Activated CD8-positive, alpha-beta T cell treated with anti-CD3 and anti-CD28 coated beads for 36 hours (primary cell): Measurements from ENCODE around the gene CSPG4. TPM values are rescaled to one million over a fixed set of nuclear protein-coding genes. Genes with fewer than 3 reads are reported as not detected.
"Not testable (repeated sequence)": the region's sequence is repeated elsewhere in the genome, so short reads cannot be mapped to it uniquely, and the experiment has no call there.

Experiments
- ATAC-seq: fragments of 200-7000 bp; cut with Tn5 transposase; one replicate; pipeline ENCODE4 v1.10.0; 2021; ENCODE audit warnings: mild to moderate bottlenecking, moderate library complexity
- CTCF ChIA-PET: fragments of 350-600 bp; sonication (Branson Sonifier 250); formaldehyde crosslinking; loops from one replicate; lab custom pipeline; 2021; ENCODE audit warnings: antibody characterized with exemption; lab: Charles Lee
- POLR2A ChIA-PET: fragments of 350-600 bp; sonication (Branson Sonifier 250); formaldehyde crosslinking; loops from one replicate; lab custom pipeline; 2021; ENCODE audit warnings: antibody characterized with exemption; lab: Charles Lee
- DNase-seq: peaks from one replicate; pipeline ENCODE4 v3.0.0-alpha.2; 2020
- H3K27ac Mint-ChIP-seq: one replicate; pipeline ENCODE4 v1.8.0; 2021; ENCODE audit warnings: mild to moderate bottlenecking, mixed read lengths
- H3K27me3 Mint-ChIP-seq: one replicate; pipeline ENCODE4 v1.8.0; 2021; ENCODE audit warnings: mixed read lengths
- H3K36me3 Mint-ChIP-seq: one replicate; pipeline ENCODE4 v1.8.0; 2021; ENCODE audit warnings: low read depth, mixed read lengths
- H3K4me1 Mint-ChIP-seq: one replicate; pipeline ENCODE4 v1.8.0; 2021; ENCODE audit warnings: low read depth, mixed read lengths
- H3K4me3 Mint-ChIP-seq: one replicate; pipeline ENCODE4 v1.8.0; 2021; ENCODE audit warnings: mild to moderate bottlenecking, moderate library complexity, mixed read lengths
- H3K9me3 Mint-ChIP-seq: one replicate; pipeline ENCODE4 v1.8.0; 2021; ENCODE audit warnings: mixed read lengths
- intact Hi-C: fragments of 100-400 bp; cut with micrococcal nuclease; formaldehyde crosslinking; loops from one replicate; pipeline ENCODE4 v1.10.0; 2022
- total RNA-seq, 2 experiments: library from RNA; stranded (reverse); gene quantifications; one replicate each; pipeline ENCODE4 v1.2.3, GENCODE V29; 2021
- TF ChIP-seq, protein P1 (sequence below): fragments of 200-600 bp; IDR thresholded peaks from one replicate; pipeline ENCODE4 v1.8.0; 2022; ENCODE audit warnings: antibody characterized with exemption, mild to moderate bottlenecking

CSPG4 gene
- total RNA-seq, 2 experiments from 2014 or later, result not detected

DNA sequence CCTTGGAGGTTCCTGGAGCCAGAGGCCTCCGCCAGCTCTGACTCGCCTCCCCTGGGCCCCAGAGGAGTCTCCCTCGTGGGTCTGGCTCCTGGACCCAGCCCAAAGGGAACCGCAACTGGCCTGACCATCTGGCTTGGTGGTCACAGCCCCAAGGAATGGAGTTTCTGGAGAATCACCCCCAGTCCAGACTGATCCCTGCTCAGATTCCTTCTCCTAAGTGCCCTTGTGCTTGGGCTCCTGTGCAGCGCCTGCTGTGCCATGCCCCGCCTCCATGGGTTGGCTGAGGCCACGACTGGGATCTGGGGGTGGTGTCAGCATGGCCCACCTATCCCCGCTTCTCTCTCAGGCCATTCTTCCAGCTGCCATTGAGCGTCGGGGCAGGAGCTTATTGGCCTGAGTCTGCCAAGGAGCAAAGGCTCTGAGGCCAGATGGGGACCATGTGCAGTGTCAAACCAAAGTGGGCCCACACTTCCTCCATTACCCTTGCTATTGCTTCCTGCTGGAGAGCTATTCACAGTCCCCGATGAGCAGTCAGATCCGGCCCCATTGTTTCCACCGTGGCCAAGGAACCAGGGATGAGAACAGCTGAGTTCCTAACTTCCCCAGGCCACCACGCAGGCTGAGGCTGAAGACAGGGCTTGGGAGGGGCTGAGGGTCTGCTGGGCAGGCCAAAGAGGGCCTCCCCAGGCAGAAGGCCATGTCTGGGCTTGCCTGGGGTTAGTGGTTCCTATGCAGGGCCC is 19.0 kb downstream of the CSPG4 start:
- ChIA-PET CTCF (interaction anchor here (0.5 to 0.8 kb wide), 2 partner anchors 108 to 228 kb away, joined by 3 to 4 read pairs; no protein-coding TSS in a partner anchor), POLR2A (no interaction called here)
- intact Hi-C loops, result no loop called here
- DNase-seq (no peak), ATAC-seq (no peak)
- Mint-ChIP-seq H3K36me3 (no peaks in the 10 kb centered on the region), H3K27me3 (peaks cover 7% of the 10 kb centered on the region), H3K4me3 (no peak overlapping the region), H3K4me1 (peaks cover 14% of the 10 kb centered on the region), H3K9me3 (no peaks in the 10 kb centered on the region), H3K27ac (no peak overlapping the region)
- TF ChIP-seq, protein P1, sequence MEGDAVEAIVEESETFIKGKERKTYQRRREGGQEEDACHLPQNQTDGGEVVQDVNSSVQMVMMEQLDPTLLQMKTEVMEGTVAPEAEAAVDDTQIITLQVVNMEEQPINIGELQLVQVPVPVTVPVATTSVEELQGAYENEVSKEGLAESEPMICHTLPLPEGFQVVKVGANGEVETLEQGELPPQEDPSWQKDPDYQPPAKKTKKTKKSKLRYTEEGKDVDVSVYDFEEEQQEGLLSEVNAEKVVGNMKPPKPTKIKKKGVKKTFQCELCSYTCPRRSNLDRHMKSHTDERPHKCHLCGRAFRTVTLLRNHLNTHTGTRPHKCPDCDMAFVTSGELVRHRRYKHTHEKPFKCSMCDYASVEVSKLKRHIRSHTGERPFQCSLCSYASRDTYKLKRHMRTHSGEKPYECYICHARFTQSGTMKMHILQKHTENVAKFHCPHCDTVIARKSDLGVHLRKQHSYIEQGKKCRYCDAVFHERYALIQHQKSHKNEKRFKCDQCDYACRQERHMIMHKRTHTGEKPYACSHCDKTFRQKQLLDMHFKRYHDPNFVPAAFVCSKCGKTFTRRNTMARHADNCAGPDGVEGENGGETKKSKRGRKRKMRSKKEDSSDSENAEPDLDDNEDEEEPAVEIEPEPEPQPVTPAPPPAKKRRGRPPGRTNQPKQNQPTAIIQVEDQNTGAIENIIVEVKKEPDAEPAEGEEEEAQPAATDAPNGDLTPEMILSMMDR, result no peak

DNA sequence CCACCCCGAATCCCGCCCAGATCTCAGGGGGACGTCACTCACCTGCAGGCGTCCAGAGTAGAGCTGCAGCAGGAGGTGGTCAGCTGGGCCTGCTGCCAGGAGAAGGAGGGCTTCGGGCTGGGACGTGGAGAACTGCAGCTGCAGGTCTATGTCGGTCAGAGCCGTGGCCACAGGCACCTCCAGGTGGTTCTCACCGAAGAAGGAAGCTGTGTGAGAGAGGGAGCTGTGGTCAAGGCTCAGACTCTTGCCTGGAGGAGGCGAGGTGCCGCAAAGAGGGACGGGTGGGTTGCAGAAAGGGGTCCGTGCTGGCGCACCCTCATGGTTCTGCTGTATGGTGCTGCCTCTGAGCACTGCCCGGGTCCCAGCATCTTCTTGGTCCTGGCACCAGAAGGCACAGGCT is 19.6 kb downstream of the CSPG4 start:
- H3K36me3 Mint-ChIP-seq, result not testable (repeated sequence)

DNA sequence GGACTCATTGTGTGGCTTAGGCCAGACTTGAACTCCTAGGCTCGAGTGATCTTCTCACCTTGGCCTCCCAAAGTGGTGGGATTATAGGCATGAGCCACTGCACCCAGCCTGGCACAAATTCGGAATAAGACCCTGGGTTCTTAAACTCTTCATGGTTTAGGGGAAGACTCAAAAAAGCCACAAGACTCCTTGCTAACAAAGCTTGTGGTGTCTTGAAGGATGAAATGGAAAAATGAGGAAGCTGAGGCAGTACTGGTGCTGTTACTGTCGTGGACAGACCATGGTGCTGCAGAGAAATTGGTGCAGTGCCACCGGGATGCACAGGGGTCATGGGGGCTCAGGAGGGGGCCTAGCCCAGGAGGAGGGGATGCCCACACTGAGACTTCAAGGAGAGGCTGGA is 20.3 kb downstream of the CSPG4 start:
- H3K9me3 Mint-ChIP-seq, H3K27ac Mint-ChIP-seq, H3K27me3 Mint-ChIP-seq, DNase-seq, ATAC-seq, H3K36me3 Mint-ChIP-seq, intact Hi-C loops, CTCF ChIA-PET, POLR2A ChIA-PET, H3K4me3 Mint-ChIP-seq: not testable (repeated sequence)
- H3K4me1 Mint-ChIP-seq, result peaks cover 14% of the 10 kb centered on the region

More for the DNA sequence above, 19.6 kb downstream of the CSPG4 start:
- peaks cover 14% of the 10 kb centered on the region for H3K4me1 Mint-ChIP-seq
- POLR2A ChIA-PET, intact Hi-C loops, ATAC-seq, H3K27ac Mint-ChIP-seq, H3K4me3 Mint-ChIP-seq, H3K9me3 Mint-ChIP-seq, DNase-seq, H3K27me3 Mint-ChIP-seq: not testable (repeated sequence)
- CTCF ChIA-PET, result interaction anchor here (0.8 kb wide), 1 partner anchor 109 kb away, joined by 4 read pairs; no protein-coding TSS in a partner anchor

- H3K36me3 Mint-ChIP-seq, H3K4me3 Mint-ChIP-seq, POLR2A ChIA-PET, H3K9me3 Mint-ChIP-seq, H3K27ac Mint-ChIP-seq, DNase-seq, ATAC-seq, CTCF ChIA-PET, intact Hi-C loops, H3K27me3 Mint-ChIP-seq, H3K4me1 Mint-ChIP-seq: not testable (repeated sequence)
These were observed 23.2 kb downstream of the CSPG4 start for GRCh38 chr15:75689429-75689828.

DNA sequence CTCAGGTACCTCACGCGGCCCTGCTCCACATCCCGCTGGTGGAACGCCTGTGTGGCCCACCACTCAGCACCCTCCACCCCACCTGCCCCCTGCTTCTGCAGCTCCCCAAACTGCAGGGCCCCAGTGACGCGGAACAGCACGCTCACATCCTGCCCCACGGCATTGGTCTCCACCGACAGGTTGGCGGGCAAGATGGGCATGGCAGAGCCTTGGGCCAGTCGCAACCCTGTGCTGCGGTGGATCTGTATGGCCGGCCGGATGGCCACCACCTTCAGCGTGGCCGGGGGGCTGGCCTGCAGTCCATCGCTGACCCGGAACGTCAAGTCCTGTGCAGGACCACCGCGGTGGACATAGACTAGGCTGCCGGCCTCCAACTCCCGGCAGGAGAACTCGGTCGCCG is 23.8 kb downstream of the CSPG4 start:
- H3K4me3 Mint-ChIP-seq, result no peak overlapping the region
- no peak overlapping the region for H3K27ac Mint-ChIP-seq
- H3K4me1 Mint-ChIP-seq, result peaks cover 3% of the 10 kb centered on the region
- H3K9me3 Mint-ChIP-seq, result no peaks in the 10 kb centered on the region
- DNase-seq (no peak), ATAC-seq (no peak)
- peaks cover 7% of the 10 kb centered on the region for H3K27me3 Mint-ChIP-seq
- TF ChIP-seq, protein P1, result no peak
- intact Hi-C loops, result no loop called here
- POLR2A ChIA-PET, result interaction anchor here (0.6 kb wide), 1 partner anchor 18 kb away, joined by 3 read pairs; no protein-coding TSS in a partner anchor
- CTCF ChIA-PET, result no interaction called here
- H3K36me3 Mint-ChIP-seq, result no peaks in the 10 kb centered on the region

DNA sequence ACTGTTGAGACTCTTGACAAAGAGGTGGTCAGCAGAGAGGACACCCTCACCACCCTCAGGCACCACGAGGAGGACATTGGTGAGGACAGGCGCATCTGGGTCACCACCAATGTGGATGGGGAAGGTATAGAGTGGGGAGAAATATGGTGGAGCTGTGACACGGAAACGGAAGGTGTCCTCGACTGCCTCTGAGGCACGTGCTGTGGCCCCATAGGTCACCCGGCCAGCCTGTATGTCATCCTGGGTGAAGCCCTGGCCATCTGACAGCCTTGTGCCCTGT is 24.4 kb downstream of the CSPG4 start:
- POLR2A ChIA-PET, result interaction anchor here (0.6 kb wide), 1 partner anchor 19 kb away, joined by 3 read pairs; no protein-coding TSS in a partner anchor
- H3K36me3 Mint-ChIP-seq, result no peaks in the 10 kb centered on the region

More for the DNA sequence above, 24.4 kb downstream of the CSPG4 start:
- peaks cover 7% of the 10 kb centered on the region for H3K27me3 Mint-ChIP-seq
- peaks cover 3% of the 10 kb centered on the region for H3K4me1 Mint-ChIP-seq
- TF ChIP-seq, protein P1, result no peak
- ATAC-seq (no peak), DNase-seq (no peak)
- H3K4me3 Mint-ChIP-seq, result no peak overlapping the region
- CTCF ChIA-PET, result no interaction called here
- H3K27ac Mint-ChIP-seq, result no peak overlapping the region
- intact Hi-C loops, result no loop called here
- no peaks in the 10 kb centered on the region for H3K9me3 Mint-ChIP-seq
